MM.1S (cell line): ENCODE measurements around the gene APBB2.

Experiments
- DNase-seq: peaks from one replicate; pipeline ENCODE4 v3.0.0-alpha.2; 2015
- H2AFZ ChIP-seq: fragments of 300-600 bp; sonication (generic); 2 replicates; pipeline ENCODE4 v1.6.0; 2016; ENCODE audit warnings: antibody characterized with exemption, low read length
- H3F3A ChIP-seq: fragments of 300-600 bp; sonication (generic); 2 replicates; pipeline ENCODE4 v1.6.1; 2016; ENCODE audit warnings: mild to moderate bottlenecking, antibody characterized with exemption, low read length, moderate library complexity, mixed read lengths; ENCODE audit not compliant: insufficient read depth
- H3K27ac ChIP-seq: fragments of 300-600 bp; sonication (generic); 2 replicates; pipeline ENCODE4 v1.5.1; 2016; ENCODE audit warnings: mild to moderate bottlenecking, low read length
- H3K27me3 ChIP-seq: fragments of 300-600 bp; sonication (generic); replicated peaks from 2 replicates; pipeline ENCODE4 v1.6.0; 2016; ENCODE audit warnings: low read length; ENCODE audit not compliant: insufficient read depth
- H3K36me3 ChIP-seq: fragments of 300-600 bp; sonication (generic); replicated peaks from 2 replicates; pipeline ENCODE4 v1.6.1; 2016; ENCODE audit warnings: mild to moderate bottlenecking, low read length, mixed read lengths; ENCODE audit not compliant: insufficient read depth
- H3K4me1 ChIP-seq: fragments of 300-600 bp; sonication (generic); 2 replicates; pipeline ENCODE4 v1.6.1; 2016; ENCODE audit warnings: low read length, mixed read lengths
- H3K4me2 ChIP-seq: fragments of 300-600 bp; sonication (generic); 2 replicates; pipeline ENCODE4 v1.6.0; 2016; ENCODE audit warnings: low read depth, low read length
- H3K4me3 ChIP-seq: fragments of 300-600 bp; sonication (generic); 2 replicates; pipeline ENCODE4 v1.5.1; 2016; ENCODE audit warnings: low read length, mixed read lengths
- H3K79me2 ChIP-seq: fragments of 300-600 bp; sonication (generic); 2 replicates; pipeline ENCODE4 v1.6.1; 2016; ENCODE audit warnings: mixed run types, low read length, mixed read lengths
- H3K9ac ChIP-seq: fragments of 300-600 bp; sonication (generic); 2 replicates; pipeline ENCODE4 v1.6.1; 2016; ENCODE audit warnings: low read length, mixed read lengths
- H3K9me2 ChIP-seq: fragments of 300-600 bp; sonication (generic); replicated peaks from 2 replicates; pipeline ENCODE4 v1.6.1; 2016; ENCODE audit warnings: mild to moderate bottlenecking, low read length, mixed read lengths; ENCODE audit not compliant: insufficient read depth
- H3K9me3 ChIP-seq: fragments of 300-600 bp; sonication (generic); replicated peaks from 2 replicates; pipeline ENCODE4 v1.6.1; 2016; ENCODE audit warnings: mild to moderate bottlenecking, low read length, mixed read lengths; ENCODE audit not compliant: insufficient read depth
- H4K20me1 ChIP-seq: fragments of 300-600 bp; sonication (generic); 2 replicates; pipeline ENCODE4 v1.6.1; 2016; ENCODE audit warnings: mild to moderate bottlenecking, low read length, moderate library complexity, mixed read lengths; ENCODE audit not compliant: insufficient read depth
- EZH2 ChIP-seq: fragments of 300-600 bp; sonication (generic); optimal IDR thresholded peaks from 2 replicates; pipeline ENCODE3; 2017; ENCODE audit warnings: low read depth, mild to moderate bottlenecking, antibody characterized with exemption, low read length, mixed read lengths
- EZH2phosphoT487 ChIP-seq: fragments of 300-600 bp; sonication (generic); IDR thresholded peaks from 2 replicates; pipeline ENCODE4 v1.6.1; 2018; ENCODE audit warnings: antibody characterized with exemption, low read length
- TF ChIP-seq, protein P1 (sequence below): fragments of 300-600 bp; sonication (generic); IDR thresholded peaks from 2 replicates; pipeline ENCODE4 v1.5.1; 2016; ENCODE audit warnings: antibody characterized with exemption, low read length, mixed read lengths

Gene APBB2

GRCh38 chr4:40937140-40937725 lies 277.1 kb downstream of the APBB2 start:
- Histone ChIP-seq H3K27me3 (no peaks in the 10 kb centered on the region), H3K27ac (no peak overlapping the region), H3F3A (no peaks in the 10 kb centered on the region), H3K4me3 (no peak overlapping the region), H3K9me2 (no peaks in the 10 kb centered on the region), H3K9ac (no peak overlapping the region), H3K4me2 (no peak overlapping the region), H3K4me1 (no peaks in the 10 kb centered on the region), H3K36me3 (no peaks in the 10 kb centered on the region), H3K79me2 (no peaks in the 10 kb centered on the region), H3K9me3 (no peaks in the 10 kb centered on the region), H2AFZ (no peak overlapping the region), H4K20me1 (no peaks in the 10 kb centered on the region)
- no peak for TF ChIP-seq EZH2
- TF ChIP-seq, protein P1, sequence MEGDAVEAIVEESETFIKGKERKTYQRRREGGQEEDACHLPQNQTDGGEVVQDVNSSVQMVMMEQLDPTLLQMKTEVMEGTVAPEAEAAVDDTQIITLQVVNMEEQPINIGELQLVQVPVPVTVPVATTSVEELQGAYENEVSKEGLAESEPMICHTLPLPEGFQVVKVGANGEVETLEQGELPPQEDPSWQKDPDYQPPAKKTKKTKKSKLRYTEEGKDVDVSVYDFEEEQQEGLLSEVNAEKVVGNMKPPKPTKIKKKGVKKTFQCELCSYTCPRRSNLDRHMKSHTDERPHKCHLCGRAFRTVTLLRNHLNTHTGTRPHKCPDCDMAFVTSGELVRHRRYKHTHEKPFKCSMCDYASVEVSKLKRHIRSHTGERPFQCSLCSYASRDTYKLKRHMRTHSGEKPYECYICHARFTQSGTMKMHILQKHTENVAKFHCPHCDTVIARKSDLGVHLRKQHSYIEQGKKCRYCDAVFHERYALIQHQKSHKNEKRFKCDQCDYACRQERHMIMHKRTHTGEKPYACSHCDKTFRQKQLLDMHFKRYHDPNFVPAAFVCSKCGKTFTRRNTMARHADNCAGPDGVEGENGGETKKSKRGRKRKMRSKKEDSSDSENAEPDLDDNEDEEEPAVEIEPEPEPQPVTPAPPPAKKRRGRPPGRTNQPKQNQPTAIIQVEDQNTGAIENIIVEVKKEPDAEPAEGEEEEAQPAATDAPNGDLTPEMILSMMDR: no peak
- no peak for TF ChIP-seq EZH2phosphoT487
- DNase-seq: no peak

DNA sequence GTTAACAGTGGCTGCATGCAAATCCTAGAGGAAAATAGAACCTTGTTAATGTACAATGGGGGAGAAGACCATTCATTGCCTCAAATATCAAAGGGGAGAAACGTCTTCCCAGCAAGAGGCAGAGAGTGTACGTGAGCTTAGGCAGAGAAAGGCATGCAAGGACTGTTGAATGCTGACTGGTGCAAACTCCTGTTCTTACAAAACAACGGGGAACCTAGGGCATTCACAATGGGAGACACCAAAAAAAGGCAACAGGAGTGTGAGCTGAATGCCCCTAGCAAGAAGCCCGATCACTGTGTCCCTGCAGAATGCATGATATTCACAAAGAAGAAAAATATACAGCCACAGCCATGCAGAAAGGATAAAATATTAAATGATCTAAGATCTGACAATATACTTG lies 279.7 kb downstream of the APBB2 start:
- no peak overlapping the region for H3K9ac ChIP-seq
- H3K27ac ChIP-seq: no peak overlapping the region
- H3K9me2 ChIP-seq: no peaks in the 10 kb centered on the region
- H3K79me2 ChIP-seq: no peaks in the 10 kb centered on the region
- no peaks in the 10 kb centered on the region for H3F3A ChIP-seq
- no peak for DNase-seq
- H3K36me3 ChIP-seq: no peaks in the 10 kb centered on the region
- no peak overlapping the region for H3K4me2 ChIP-seq
- H3K9me3 ChIP-seq: no peaks in the 10 kb centered on the region
- no peak overlapping the region for H3K4me3 ChIP-seq
- H3K27me3 ChIP-seq: no peaks in the 10 kb centered on the region
- H2AFZ ChIP-seq: no peak overlapping the region
- TF ChIP-seq EZH2phosphoT487: no peak
- TF ChIP-seq EZH2: no peak
- H4K20me1 ChIP-seq: no peaks in the 10 kb centered on the region
- no peaks in the 10 kb centered on the region for H3K4me1 ChIP-seq

GRCh38 chr4:40933272-40934053 lies 280.9 kb downstream of the APBB2 start:
- Histone ChIP-seq H2AFZ (no peak overlapping the region), H3K9me2 (no peaks in the 10 kb centered on the region)

More at GRCh38 chr4:40933272-40934053, 280.9 kb downstream of the APBB2 start:
- Histone ChIP-seq H4K20me1 (no peaks in the 10 kb centered on the region), H3K9me3 (no peaks in the 10 kb centered on the region), H3K4me1 (no peaks in the 10 kb centered on the region), H3K79me2 (no peaks in the 10 kb centered on the region), H3F3A (no peaks in the 10 kb centered on the region), H3K9ac (no peak overlapping the region), H3K27ac (no peak overlapping the region), H3K36me3 (no peaks in the 10 kb centered on the region), H3K4me3 (no peak overlapping the region), H3K4me2 (no peak overlapping the region), H3K27me3 (no peaks in the 10 kb centered on the region)
- no peak for TF ChIP-seq EZH2phosphoT487
- TF ChIP-seq, protein P1: no peak
- no peak for TF ChIP-seq EZH2
- DNase-seq: no peak
